GM18951 (cell line): ENCODE data around the gene NCR2.
"Not testable (repeated sequence)": the region's sequence is repeated elsewhere in the genome, so short reads cannot be mapped to it uniquely, and the experiment has no call there.

Experiments
- POLR2A ChIP-seq: IDR thresholded peaks from 4 replicates; pipeline ENCODE4 v1.6.1; 2011; ENCODE audit warnings: mild to moderate bottlenecking; ENCODE audit not compliant: insufficient read length, insufficient read depth; ENCODE audit errors: extremely low read depth
- in situ Hi-C: fragments of 300-500 bp; cut with MboI; formaldehyde crosslinking; loops from one replicate; pipeline ENCODE4 v1.12.0; 2022; ENCODE audit warnings: low sequenced_read_pairs, mixed read lengths, inconsistent platforms; ENCODE audit not compliant: unreplicated experiment

Gene NCR2, protein sequence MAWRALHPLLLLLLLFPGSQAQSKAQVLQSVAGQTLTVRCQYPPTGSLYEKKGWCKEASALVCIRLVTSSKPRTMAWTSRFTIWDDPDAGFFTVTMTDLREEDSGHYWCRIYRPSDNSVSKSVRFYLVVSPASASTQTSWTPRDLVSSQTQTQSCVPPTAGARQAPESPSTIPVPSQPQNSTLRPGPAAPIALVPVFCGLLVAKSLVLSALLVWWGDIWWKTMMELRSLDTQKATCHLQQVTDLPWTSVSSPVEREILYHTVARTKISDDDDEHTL

DNA sequence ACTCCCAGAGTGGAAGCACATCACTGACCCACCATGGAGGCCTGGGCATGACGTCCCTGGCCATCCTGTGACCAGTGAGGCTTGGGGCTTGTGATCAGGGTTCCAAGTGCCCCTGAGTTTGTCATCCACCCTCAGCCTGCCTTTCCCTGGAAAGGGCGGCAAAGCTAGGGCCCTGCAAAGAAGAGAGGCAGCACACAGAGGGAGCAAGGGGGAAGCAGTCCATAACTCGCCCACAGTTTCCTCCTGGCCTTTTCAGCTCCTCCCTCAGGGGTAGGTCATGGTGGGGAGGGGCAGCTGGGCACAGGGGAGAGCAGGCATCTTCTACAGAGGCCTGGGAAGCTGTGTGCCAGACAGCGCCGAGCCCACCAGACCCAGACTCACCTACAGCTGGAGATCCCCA, at the start of gene NCR2:
Gene NCR2, plus strand, starts transcription at position 313 of the 400 bp plus-strand sequence. CDS start 269 bp downstream, outside the sequence.
- in situ Hi-C loops, result no loop called here

DNA sequence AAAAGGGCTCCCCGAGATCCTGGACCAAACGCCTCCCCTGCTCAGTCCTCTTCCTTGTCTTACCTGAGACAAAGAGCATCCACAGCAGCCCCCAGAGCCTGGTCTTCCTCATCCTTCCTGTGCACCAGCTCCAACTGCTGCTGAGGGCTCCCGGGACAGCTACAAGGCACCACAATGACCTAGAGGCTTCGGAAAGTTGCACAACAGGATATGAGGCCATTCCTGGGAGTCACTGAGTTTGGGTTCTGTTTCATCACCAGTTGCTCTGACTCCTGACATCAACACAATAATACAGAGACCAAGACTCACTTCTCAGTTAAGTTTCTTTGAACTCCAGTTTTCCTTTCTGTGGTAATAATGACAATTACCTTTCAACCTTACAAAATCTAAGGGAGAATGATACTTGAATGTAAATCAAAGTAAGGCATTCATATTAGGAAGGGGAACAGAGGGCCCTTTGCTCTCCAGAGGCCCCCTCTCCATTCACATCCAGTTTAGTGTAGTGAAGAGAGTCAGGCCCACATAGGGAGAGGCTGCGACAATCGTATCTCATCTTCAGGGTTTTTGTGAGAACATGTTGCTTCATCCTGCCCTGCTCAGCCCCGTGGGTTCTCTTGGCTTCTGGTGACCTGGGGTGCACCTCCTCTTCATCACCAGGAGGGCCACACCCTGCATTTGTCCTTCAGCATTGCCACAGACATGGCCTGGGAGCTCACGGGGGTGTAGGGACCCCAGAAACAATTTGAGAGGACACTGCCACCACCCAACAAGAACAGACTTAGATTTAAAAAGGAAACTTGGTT, 48.7 kb upstream of the NCR2 start, which contains the start of gene TREM1:
Gene TREM1, minus strand, starts transcription at position 139 of the 803 bp plus-strand sequence. Its CDS starts 27 bp downstream, at position 112.
- no peak for TF ChIP-seq POLR2A
- in situ Hi-C loops, result no loop called here

More for the DNA sequence above, at the start of gene NCR2:
- no peak for TF ChIP-seq POLR2A

DNA sequence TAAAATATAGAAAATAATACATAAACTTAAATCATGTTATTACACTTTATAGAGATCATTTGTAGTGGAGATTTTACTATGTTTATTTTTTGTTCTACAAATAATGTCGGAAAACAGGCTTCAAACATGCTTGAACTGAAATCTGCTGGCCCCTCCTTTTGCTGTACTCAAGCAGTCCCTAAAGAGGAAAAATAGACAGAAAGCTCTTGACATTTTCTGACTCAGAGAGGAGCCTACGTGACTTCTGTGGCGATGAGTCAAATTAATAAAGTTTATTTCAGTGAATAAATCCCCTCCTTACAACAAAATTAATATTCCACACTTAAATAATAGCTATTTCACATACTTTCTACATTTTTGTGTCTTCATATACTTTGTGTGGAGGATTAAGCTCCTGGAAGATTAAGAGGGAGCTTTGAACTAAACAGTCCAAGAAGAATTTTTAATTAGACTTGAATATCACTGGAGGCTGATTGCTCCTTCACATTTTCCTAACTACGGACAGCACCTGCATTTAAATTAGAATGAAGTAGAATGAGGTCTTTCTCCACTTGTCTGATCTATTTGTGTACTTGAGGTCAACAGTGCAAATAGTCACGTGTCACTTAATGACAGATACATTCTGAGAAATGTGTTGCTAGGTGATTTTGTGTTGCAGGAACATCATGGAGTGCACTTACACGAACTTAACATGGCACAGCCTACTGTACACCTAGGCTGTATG, 47.2 kb upstream of the NCR2 start:
- TF ChIP-seq POLR2A, result no peak
- in situ Hi-C loops, result no loop called here

DNA sequence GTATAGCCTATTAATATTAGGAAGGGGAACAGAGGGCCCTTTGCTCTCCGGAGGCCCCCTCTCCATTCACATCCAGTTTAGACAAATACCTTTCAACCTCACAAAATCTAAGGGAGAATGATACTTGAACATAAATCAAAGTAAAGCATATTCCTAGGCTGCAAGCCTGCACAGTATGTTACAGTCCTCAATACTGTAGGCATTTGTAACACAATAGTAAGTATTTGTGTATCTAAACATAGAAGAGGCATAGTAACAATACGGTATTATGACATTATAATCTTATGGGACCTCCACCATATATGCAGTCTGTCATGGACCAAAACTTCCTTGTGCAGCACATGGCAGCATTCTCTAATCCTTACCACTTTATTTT, 46.7 kb upstream of the NCR2 start:
- in situ Hi-C loops, result no loop called here
- TF ChIP-seq POLR2A, result no peak

DNA sequence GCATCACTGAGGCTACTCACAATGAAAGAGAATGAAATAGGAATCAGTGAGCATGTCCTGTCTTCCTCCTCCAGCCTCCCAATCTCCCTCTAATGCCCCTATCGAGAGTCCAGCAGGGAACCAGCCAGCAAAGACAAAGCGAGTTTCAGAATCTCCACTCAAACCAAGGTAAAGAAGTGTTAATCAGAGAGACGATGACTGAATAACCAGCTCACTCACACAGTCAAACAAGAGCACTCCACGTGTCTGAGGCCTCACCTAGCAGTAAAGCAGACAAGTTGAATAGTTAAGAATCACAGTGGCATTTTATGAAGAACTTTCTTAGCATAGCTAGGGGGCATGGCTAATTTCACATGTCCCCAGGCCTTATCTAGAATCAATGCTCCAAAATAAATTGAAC, 45.6 kb upstream of the NCR2 start:
- in situ Hi-C loops, result no loop called here
- TF ChIP-seq POLR2A, result no peak

DNA sequence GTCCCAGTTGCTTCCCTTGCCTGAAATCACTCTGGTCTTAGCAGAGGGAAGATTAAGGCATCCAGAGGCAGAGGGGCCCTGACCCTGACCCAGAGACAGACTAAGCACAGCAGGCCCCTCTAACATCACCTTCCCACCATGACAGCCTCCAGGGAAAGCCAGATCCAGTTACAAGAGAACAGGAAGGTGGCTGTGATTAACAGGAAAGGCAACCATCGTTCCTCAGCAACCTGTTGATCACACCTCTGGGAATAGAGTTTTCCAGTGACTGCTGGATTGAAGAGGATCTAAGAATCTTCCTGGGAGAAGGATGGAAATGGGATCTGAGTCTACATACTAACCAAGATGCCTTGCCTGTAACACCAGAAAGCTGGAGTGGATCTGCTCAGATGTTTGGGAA, 43.7 kb upstream of the NCR2 start:
- in situ Hi-C loops, result no loop called here
- TF ChIP-seq POLR2A, result no peak

DNA sequence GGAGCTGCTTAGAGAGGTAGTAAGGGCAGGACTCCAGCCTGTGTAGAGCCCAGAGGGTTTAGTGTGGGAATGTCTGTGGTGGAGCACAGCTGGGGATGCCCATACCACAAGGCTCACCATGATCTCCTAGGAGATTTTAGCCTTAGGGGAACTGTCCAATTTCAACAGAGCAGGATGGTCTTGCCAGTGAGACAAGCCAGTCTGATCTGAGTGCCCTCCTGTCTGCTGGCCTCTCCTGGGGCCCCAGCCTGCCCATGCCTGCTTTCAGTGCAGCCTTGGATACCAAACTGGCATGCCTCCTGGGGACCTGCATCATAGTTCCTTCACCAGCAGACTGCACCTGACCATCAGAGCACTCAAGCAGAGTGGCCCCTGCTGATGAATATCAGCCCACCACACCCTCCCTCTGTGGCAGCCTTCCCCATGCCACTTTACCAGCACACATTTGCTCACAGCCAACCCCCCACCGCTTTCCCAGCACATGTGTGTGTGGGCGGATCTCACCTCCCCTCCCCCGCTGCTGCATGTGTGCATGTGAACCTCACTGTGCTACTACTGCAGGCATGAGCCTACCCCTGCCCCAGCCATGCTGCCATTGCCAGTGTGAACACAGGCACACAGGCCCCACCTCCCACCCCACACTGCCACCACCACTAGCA, 41.1 kb upstream of the NCR2 start:
- in situ Hi-C loops, result no loop called here
- no peak for TF ChIP-seq POLR2A

DNA sequence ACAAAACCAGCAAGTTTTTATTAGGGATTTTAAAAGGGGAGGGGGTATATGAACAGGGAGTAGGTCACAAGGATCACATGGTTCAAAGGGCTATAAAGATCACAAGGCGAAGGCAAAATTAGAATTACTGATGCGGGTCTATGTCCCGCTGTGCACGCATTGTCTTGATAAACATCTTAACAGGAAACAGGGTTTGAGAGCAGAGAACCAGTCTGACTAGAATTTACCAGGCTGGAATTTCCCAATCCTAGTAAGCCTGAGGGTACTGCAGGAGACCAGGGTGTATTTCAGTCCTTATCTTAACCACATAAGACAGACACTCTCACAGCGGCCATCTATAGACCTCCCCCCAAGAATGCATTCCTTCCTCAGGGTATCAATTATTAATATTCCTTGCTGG, 38.2 kb upstream of the NCR2 start:
- in situ Hi-C loops, result not testable (repeated sequence)

DNA sequence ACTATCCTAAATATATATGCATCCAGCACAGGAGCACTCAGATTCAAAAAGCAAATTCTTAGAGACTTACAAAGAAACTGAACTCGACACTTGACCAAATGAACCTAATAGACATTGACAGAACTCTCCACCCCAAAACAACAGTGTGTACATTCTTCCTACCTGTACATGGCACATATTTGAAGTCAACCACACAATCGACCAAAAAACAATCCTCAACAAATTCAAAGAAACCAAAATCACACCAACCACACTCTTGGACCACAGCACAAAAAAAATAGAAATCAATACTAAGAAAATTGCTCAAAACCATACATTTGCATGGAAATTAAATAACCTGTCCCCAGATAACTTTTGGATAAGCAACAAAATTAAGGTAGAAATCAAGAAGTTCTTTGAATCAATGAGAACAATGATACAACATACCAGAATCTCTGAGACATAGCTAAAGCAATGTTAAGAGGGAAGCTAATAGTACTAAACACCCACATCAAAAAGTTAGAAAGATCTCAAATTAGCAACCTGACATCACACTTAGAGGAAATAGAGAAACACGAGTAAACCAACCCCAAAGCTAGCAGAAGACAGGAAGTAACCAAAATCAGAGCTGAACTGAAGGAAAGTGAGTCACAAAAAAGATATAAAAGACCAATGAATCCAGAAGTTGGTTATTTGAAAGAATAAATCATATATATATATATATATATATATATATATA, 36.5 kb upstream of the NCR2 start:
- in situ Hi-C loops, result no loop called here
- TF ChIP-seq POLR2A, result no peak

DNA sequence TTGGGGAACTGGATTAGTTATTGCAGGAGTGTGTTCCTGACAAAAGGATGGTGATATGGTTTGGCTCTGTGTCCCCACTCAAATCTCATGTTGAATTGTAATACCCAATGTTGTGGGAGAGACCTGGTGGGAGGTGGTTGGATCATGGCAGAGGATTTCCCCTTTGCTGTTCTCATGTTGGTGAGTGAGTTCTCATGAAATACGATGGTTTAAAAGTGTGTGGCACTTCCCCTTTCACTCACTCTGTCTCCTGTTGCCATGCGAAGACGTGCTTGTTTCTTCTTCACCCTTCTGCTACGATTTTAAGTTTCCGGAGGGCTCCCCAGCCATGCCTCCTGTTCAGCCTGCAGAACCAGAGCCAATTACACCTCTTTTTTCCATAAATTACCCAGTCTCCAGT, 32.8 kb upstream of the NCR2 start:
- in situ Hi-C loops, result no loop called here
- no peak for TF ChIP-seq POLR2A

DNA sequence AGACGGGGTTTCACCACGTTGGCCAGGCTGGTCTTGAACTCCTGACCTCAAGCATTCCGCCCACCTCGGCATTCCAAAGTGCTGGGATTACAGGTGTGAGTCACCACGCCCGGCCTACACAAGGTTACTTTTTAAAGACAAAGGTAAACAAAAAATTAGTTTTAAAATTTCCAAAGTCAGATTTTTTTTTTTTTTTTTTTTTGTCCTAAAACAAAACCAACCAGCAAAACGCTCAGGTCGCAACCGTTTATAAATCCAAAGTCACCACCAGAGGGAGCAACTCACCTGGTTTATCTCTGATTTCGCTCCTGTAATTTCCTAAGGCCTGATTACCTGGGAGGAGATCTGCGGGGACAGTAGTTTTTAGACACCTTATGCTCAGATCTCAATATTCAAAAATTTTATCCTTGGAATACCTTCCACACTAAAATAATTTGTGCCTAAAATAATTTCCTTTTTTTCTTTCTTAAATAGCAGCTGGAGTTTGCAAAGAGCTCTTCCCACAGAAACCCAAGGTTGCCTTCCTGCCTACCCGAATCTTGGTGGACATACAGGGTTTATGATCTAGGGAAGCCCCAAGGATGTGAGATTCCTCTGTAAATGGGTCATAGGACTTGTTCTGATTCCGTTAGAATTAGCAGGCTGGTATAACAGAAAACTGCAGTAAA, 29.1 kb upstream of the NCR2 start:
- TF ChIP-seq POLR2A, result no peak
- in situ Hi-C loops, result no loop called here

DNA sequence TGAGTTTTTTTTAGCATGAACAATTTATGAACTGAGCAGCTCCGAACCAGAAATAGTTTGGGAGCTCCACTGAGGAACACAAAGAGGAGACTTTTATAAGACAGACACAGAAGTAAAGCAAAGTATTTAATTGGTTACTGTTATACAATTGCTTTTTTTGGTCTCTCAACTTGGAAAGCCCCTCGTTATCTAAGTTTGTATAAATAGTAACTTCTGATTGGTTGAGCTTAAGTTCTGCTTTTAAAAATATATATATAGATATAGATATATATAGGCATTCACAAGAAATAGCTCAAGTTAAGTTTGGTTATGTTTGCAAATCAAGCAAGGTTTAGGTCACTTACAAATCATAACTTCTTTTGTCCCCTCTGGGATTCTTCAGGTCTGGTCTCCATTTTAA, 20.2 kb upstream of the NCR2 start:
- in situ Hi-C loops, result no loop called here
- TF ChIP-seq POLR2A, result no peak

DNA sequence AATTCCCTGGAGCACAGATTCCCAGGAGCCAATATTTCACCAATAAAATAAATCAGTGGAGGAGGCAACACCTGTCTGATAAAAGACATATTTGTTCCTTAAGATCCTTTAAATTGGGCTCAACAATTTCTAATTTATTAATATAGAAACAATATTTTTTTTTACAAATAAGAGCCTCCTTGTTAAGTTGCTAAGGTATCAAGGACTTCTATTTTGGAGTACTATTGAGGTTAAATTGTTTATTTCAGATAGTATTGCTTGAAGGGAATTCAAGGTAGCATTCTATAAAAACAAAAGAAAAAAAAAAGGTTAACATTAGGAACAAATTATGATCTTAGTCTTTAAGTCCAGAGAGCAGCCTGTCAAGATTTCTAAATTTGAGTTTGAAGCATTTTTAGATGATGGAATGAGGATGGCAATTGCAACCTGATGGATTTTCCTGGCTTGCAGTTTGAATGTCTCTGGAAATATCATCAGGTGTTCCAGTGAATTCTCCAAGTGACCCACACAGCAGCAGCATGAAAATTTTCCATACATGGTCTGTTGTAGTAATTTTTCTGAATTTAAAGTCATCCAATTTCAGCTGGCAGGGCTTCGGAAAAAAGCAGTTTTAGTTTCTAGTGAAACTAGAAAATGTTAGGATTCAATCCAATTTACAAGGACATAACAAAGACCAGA, 19.3 kb upstream of the NCR2 start:
- in situ Hi-C loops, result no loop called here
- no peak for TF ChIP-seq POLR2A
